A673 (cell line): ENCODE measurements around the gene AKAP12. TPM values are rescaled to one million over a fixed set of nuclear protein-coding genes. Genes with fewer than 3 reads are reported as not detected.

Experiments
- Bru-seq: library from RNA; stranded (reverse); fragments of 400-500 nt; gene quantifications from one replicate; lab custom pipeline; 2021; lab: Mats Ljungman, UMichigan
- BruChase-seq, 2 experiments: library from RNA; stranded (reverse); fragments of 400-500 nt; gene quantifications; one replicate each; lab custom pipeline; 2021; lab: Mats Ljungman, UMichigan
- BruUV-seq: library from RNA; stranded (reverse); fragments of 400-500 nt; replicated peaks from 2 replicates; lab custom pipeline; 2021; lab: Mats Ljungman, UMichigan
- CTCF ChIA-PET: fragments of 300-600 bp; sonication (Branson Sonifier 250); formaldehyde crosslinking; loops from one replicate; lab custom pipeline; 2022; ENCODE audit warnings: antibody characterized with exemption; lab: Charles Lee
- POLR2A ChIA-PET: fragments of 300-600 bp; sonication (Branson Sonifier 250); formaldehyde crosslinking; loops from one replicate; lab custom pipeline; 2022; ENCODE audit warnings: antibody characterized with exemption; ENCODE audit not compliant: low non-redundant PET; lab: Charles Lee
- DNase-seq: peaks from one replicate; pipeline ENCODE4 v3.0.0-alpha.2; 2015; ENCODE audit warnings: low spot score
- H3K27ac ChIP-seq: fragments of 200-600 bp; sonication (generic); 2 replicates; pipeline ENCODE4 v1.5.1; 2016; ENCODE audit warnings: mixed run types, low read depth, mild to moderate bottlenecking, mixed read lengths, antibody characterized with exemption, low read length; ENCODE audit not compliant: poor library complexity, severe bottlenecking
- H3K27me3 ChIP-seq: fragments of 200-600 bp; sonication (generic); replicated peaks from 2 replicates; pipeline ENCODE4 v1.6.1; 2017; ENCODE audit warnings: mixed run types, low read depth, mild to moderate bottlenecking, mixed read lengths, antibody characterized with exemption, low read length; ENCODE audit not compliant: insufficient read depth, poor library complexity
- H3K36me3 ChIP-seq: fragments of 200-600 bp; sonication (generic); 2 replicates; pipeline ENCODE4 v1.6.1; 2016; ENCODE audit warnings: mixed run types, mild to moderate bottlenecking, mixed read lengths, antibody characterized with exemption, low read length; ENCODE audit not compliant: insufficient read depth, poor library complexity, severe bottlenecking
- H3K4me1 ChIP-seq: fragments of 200-600 bp; sonication (generic); 2 replicates; pipeline ENCODE4 v1.6.1; 2017; ENCODE audit warnings: mixed run types, mild to moderate bottlenecking, mixed read lengths, antibody characterized with exemption, low read length; ENCODE audit not compliant: insufficient read depth, poor library complexity, severe bottlenecking
- H3K4me3 ChIP-seq: fragments of 200-600 bp; sonication (generic); 2 replicates; pipeline ENCODE4 v1.5.1; 2016; ENCODE audit warnings: low read depth, mixed run types, mild to moderate bottlenecking, mixed read lengths, low read length; ENCODE audit not compliant: poor library complexity, severe bottlenecking
- H3K9me3 ChIP-seq: fragments of 200-600 bp; sonication (generic); 2 replicates; pipeline ENCODE4 v1.6.1; 2016; ENCODE audit warnings: mixed run types, low read depth, mild to moderate bottlenecking, mixed read lengths, antibody characterized with exemption, low read length; ENCODE audit not compliant: poor library complexity, severe bottlenecking
- CTCF ChIP-seq: fragments of 300-800, 200-600 bp; sonication (generic); conservative IDR thresholded peaks from 2 replicates; pipeline ENCODE4 v1.5.1; 2017; ENCODE audit warnings: low read depth, mild to moderate bottlenecking, antibody characterized with exemption, low read length, moderate library complexity, mixed read lengths
- EZH2 ChIP-seq: fragments of 200-600 bp; sonication (generic); IDR thresholded peaks from 2 replicates; pipeline ENCODE4 v1.6.1; 2017; ENCODE audit warnings: borderline replicate concordance, low read depth, mild to moderate bottlenecking, mixed read lengths, antibody characterized with exemption, low read length; ENCODE audit not compliant: poor library complexity, severe bottlenecking
- intact Hi-C: fragments of 100-400 bp; cut with micrococcal nuclease; formaldehyde crosslinking; loops from one replicate; pipeline ENCODE4 v1.10.0; 2022; ENCODE audit not compliant: unreplicated experiment
- long read RNA-seq: library from polyadenylated mRNA; stranded (forward); transcript quantifications from one replicate; pipeline ENCODE4 v2.0.0, GENCODE V29; 2022
- total RNA-seq: library from RNA; stranded (reverse); gene quantifications from 2 replicates; pipeline ENCODE4 v1.2.3, GENCODE V29; 2021

The AKAP12 gene
- total RNA-seq (37.3 and 40.0 TPM in 2 replicates), Bru-seq, nascent RNA (percentile 59 among the genes with signal in this experiment), BruChase-seq, experiment 1, labeled RNA remaining after a 2-hour chase (percentile 59 among the genes with signal in this experiment), BruChase-seq, experiment 2, labeled RNA remaining after a 6-hour chase (percentile 77 among the genes with signal in this experiment)
- long read RNA-seq, full-length matches to known transcripts = 11 of 27 reads
- long read RNA-seq, partial matches to known transcripts = 13 of 27 reads
- long read RNA-seq, other reads (novel, unspliced or antisense) = 3 of 27 reads

- Histone ChIP-seq H3K27ac (no peak within 1 kb of the TSS), H3K27me3 (no peaks in the 10 kb centered on the region), H3K4me3 (peak within 1 kb of the TSS; percentile 84), H3K9me3 (no peaks in the 10 kb centered on the region), H3K4me1 (peaks cover 15% of the 10 kb centered on the region), H3K36me3 (no peaks in the 10 kb centered on the region)
- no TSS peak for BruUV-seq
- CTCF ChIA-PET = interaction anchor here (0.7 kb wide), 1 partner anchor 14 kb away, joined by 5 read pairs; no protein-coding TSS in a partner anchor
- POLR2A ChIA-PET = no interaction called here
- intact Hi-C loops = loop anchor here (2.0 kb wide), 1 partner anchor 85 kb away; no protein-coding TSS in a partner anchor
- no peak for DNase-seq
- no peak for TF ChIP-seq EZH2
- no peak for TF ChIP-seq CTCF
Measured at GRCh38 chr6:151239603-151240035, at the start of gene AKAP12. Gene AKAP12 (plus strand): TSS chr6:151239967. CDS start chr6:151240563, 596 bp downstream.

- no peaks in the 10 kb centered on the region for H3K9me3 ChIP-seq
- ChIA-PET POLR2A (no interaction called here), CTCF (no interaction called here)
- H3K36me3 ChIP-seq = no peaks in the 10 kb centered on the region
- intact Hi-C loops = no loop called here
- no peaks in the 10 kb centered on the region for H3K27me3 ChIP-seq
- H3K27ac ChIP-seq = no peak overlapping the region
- BruUV-seq = no TSS peak
- TF ChIP-seq EZH2 (no peak), CTCF (no peak)
- no peaks in the 10 kb centered on the region for H3K4me1 ChIP-seq
- DNase-seq = no peak
- H3K4me3 ChIP-seq = no peak overlapping the region
Measured at GRCh38 chr6:151191527-151191926, 48.2 kb upstream of the AKAP12 start.

GRCh38 chr6:151196555-151196954, 43.2 kb upstream of the AKAP12 start:
- intact Hi-C loops = no loop called here
- Histone ChIP-seq H3K9me3 (no peaks in the 10 kb centered on the region), H3K4me3 (no peak overlapping the region), H3K27ac (no peak overlapping the region), H3K36me3 (no peaks in the 10 kb centered on the region), H3K27me3 (no peaks in the 10 kb centered on the region), H3K4me1 (no peaks in the 10 kb centered on the region)
- BruUV-seq = no TSS peak
- DNase-seq = no peak
- CTCF ChIA-PET = no interaction called here
- no peak for TF ChIP-seq CTCF
- TF ChIP-seq EZH2 = no peak
- POLR2A ChIA-PET = interaction anchor here (0.7 kb wide), 1 partner anchor 155 kb away, joined by 3 read pairs; no protein-coding TSS in a partner anchor
